GM10266 (cell line): ENCODE measurements around the gene MUC5AC.

ENCODE experiments used
- DNase-seq: peaks from one replicate; pipeline ENCODE4 v3.0.0; 2012; ENCODE audit errors: extremely low spot score
- TF ChIP-seq, protein P1 (sequence below): IDR thresholded peaks from 2 replicates; pipeline ENCODE4 v1.5.1; 2012; ENCODE audit warnings: mild to moderate bottlenecking, low read depth; ENCODE audit not compliant: control insufficient read depth, insufficient read depth; ENCODE audit errors: missing control alignments

The MUC5AC gene

DNA sequence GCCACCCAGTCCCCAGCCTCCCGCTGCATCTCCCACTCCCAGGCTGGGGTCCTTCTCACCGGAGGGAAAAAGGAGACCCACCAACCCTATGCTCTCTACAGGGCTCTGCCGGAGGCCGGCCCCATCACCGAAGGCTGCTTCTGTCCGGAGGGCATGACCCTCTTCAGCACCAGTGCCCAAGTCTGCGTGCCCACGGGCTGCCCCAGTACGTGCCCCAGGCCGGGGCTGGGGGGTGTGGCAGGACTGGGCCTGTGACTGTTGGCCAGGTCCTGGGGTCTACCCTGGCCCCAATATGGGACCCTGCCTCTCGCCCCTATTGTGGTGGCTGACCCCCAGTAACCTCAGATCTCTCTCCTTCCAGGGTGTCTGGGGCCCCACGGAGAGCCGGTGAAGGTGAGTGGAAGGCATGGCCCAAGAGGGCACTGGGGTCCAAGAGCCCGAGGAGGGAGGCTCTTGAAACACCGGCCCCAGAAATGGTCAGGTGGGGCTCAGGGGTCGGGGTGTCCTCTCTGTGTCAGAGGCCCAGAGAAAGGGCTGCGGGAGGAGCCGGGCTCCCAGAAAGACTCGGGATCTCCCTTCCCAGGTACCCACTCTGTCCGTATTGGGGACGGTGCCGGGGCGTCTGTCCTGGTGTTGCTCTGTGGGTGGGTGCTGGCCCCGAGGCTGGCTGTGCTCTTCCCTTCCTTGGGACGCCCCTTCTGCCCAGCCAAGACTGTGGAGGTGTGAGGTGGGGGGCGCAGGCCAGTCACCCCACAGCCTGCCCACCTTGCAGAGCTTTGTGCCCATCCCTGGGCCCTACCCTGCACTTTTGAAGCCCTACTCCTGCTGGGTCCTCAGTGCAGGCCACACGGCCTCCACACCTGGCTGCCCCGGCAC is 39.0 kb downstream of the MUC5AC start:
- TF ChIP-seq, protein P1, sequence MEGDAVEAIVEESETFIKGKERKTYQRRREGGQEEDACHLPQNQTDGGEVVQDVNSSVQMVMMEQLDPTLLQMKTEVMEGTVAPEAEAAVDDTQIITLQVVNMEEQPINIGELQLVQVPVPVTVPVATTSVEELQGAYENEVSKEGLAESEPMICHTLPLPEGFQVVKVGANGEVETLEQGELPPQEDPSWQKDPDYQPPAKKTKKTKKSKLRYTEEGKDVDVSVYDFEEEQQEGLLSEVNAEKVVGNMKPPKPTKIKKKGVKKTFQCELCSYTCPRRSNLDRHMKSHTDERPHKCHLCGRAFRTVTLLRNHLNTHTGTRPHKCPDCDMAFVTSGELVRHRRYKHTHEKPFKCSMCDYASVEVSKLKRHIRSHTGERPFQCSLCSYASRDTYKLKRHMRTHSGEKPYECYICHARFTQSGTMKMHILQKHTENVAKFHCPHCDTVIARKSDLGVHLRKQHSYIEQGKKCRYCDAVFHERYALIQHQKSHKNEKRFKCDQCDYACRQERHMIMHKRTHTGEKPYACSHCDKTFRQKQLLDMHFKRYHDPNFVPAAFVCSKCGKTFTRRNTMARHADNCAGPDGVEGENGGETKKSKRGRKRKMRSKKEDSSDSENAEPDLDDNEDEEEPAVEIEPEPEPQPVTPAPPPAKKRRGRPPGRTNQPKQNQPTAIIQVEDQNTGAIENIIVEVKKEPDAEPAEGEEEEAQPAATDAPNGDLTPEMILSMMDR: no peak
- DNase-seq: peak; percentile 17

DNA sequence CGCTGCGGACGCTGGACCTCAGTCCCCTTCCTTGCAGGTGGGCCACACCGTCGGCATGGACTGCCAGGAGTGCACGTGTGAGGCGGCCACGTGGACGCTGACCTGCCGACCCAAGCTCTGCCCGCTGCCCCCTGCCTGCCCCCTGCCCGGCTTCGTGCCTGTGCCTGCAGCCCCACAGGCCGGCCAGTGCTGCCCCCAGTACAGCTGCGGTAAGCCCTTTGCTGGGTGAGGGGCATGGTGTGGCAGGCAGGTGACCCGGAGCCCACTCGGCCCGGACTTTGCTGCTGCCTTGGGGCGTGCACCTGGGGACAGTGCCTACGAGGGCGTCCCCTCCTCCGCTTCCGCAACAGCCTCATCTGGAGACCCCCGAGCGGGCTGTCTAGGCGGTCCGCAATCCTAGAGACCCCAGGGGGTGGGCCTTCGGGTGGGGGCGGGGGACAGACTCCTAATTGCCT is 39.7 kb downstream of the MUC5AC start:
- peak; percentile 6 for DNase-seq
- TF ChIP-seq, protein P1: no peak

DNA sequence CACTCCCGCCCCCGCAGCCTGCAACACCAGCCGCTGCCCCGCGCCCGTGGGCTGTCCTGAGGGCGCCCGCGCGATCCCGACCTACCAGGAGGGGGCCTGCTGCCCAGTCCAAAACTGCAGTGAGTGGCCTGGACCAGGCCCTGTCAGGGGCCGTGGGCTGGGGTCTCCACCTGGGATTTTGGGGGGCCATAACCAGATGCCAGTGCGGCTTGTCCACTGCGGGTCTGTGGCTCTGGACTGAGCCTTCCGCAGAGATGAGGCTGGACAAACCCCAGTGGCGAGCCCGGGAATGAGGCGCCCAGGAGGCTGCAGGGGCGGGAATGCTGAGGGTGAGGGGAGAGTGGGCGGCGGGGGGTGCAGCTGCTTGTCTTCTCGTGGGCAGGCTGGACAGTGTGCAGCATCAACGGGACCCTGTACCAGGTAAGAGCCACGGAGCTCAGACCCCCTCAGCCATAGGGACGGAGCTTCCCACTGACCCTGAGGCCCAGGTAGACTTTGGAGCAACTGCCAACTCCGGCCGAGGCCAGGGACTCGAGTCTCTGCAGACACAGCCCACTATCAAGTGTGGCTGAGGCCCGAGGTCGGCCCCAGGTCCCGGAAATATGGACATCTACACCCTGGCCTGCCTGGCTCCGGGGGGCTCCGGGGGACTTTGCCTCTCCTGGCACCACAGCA is 40.3 kb downstream of the MUC5AC start:
- DNase-seq: peak; percentile 18

DNA sequence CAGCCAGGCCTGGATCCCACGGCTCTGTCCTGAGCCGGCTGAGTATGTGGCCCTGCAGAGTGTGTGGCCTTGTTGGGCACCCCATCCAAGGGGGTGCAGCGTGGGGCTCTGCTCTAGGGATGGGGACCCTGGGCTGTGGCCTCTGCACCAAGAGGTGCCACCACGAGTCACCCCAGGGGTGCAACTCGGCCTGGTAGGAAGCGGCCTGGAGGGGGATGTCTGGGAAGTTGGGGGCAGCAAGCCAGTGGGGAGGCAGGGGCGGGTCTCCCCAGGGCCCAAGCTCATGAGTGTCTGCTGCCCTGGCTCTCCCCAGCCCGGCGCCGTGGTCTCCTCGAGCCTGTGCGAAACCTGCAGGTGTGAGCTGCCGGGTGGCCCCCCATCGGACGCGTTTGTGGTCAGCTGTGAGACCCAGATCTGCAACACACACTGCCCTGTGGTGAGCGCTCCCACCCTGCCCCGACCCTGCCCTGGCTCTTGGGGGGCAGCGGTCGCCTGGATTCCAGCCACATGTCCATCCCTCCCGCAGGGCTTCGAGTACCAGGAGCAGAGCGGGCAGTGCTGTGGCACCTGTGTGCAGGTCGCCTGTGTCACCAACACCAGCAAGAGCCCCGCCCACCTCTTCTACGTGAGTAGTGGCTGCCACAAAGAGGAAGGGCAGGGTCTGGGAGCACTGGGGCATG is 40.9 kb downstream of the MUC5AC start:
- TF ChIP-seq, protein P1: no peak
- peak; percentile 14 for DNase-seq

More for the DNA sequence above, 40.3 kb downstream of the MUC5AC start:
- TF ChIP-seq, protein P1: no peak

DNA sequence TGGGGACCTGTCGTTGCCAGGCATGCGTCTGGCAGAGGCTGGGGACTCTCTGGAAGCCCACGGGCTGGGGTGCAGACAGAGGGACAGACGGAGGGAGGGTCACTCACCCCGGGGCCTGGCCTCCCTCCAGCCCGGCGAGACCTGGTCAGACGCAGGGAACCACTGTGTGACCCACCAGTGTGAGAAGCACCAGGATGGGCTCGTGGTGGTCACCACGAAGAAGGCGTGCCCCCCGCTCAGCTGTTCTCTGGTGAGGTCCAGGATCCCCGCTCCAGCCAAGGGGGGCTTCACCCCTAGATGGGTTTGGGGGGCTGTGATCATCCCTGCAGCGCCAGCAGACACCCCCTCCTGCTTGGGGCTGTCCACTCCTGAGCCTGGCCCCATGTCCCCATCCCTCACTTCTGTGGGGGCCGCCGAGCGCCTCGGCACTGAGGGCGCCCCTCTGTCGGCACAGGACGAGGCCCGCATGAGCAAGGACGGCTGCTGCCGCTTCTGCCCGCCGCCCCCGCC is 41.5 kb downstream of the MUC5AC start:
- DNase-seq: peak; percentile 9
- TF ChIP-seq, protein P1: no peak

DNA sequence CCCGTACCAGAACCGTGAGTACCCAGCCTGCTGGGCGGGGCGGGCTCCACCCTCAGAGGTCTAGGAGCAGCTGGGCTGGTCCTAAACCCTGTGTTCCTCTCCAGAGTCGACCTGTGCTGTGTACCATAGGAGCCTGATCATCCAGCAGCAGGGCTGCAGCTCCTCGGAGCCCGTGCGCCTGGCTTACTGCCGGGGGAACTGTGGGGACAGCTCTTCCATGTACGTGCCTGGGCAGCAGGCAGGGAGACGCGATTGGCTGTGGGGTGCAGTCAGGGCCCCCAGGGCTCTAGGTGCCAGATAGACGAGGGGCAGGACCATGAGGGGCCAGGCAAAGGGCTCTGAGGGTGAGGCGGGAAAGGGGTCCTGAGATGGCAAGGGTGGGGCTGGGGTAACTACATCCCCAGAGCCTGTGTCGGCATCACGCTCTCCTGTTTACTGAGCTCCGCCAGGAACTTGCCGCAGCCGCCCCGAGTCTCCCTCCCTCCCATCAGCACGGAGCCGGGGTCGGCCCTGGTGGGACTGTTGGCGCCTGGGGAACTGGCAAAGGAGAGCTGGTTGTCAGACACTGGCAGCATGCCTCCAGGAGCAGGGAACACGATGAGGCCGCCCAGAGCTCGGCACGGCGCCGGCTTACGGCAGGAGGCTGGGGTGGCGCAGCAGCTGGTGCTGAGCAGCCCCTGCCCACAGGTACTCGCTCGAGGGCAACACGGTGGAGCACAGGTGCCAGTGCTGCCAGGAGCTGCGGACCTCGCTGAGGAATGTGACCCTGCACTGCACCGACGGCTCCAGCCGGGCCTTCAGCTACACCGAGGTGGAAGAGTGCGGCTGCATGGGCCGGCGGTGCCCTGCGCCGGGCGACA is 42.2 kb downstream of the MUC5AC start:
- TF ChIP-seq, protein P1: no peak
- peak; percentile 20 for DNase-seq
